ENCODE data around the gene GPR156.

Gene GPR156

DNA sequence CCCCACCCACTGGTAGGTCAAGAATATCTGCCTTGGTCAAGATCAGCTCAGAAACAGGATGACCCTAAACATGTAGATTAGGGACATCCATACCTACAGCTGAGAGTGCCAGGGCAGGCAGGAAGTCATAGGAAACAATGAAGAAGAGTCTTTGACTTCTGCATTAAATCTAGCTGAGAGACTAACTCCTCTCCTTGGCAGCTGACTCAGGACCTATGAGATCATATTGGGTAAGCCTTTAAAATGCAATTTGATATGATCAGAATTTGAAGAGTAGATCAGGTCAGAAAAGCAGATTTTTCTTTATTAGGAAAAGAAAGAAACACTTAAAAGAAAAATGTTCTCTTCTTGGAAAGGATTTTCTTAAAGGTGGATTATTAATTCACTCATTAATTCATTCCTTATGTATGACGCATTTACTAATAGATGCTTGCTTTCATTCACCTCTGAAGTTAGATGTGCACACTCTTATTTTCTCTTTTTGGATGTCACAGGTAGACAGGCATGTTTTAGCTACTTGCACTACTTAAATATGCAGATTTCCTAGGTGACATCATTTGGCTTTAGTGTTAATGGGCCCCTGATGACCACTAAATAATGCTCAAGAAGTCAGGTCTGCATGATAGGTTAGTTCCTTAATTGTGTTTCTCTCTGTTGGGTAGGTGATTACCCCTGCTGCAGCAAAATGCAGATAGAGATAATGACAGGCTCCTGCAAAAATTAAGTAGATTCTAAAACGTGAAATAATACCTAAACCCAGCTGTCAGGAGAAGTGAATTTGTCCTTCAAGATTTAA is 155.1 kb downstream of the GPR156 start:
- DNase-seq (ENCODE audit: low read depth in 1 of 2, low spot score in 1 of 2) = no peak

- no peak for DNase-seq (ENCODE audit: low read depth in 1 of 2, low spot score in 1 of 2)
Measured at GRCh38 chr3:120129051-120129450, 156.0 kb downstream of the GPR156 start.

DNA sequence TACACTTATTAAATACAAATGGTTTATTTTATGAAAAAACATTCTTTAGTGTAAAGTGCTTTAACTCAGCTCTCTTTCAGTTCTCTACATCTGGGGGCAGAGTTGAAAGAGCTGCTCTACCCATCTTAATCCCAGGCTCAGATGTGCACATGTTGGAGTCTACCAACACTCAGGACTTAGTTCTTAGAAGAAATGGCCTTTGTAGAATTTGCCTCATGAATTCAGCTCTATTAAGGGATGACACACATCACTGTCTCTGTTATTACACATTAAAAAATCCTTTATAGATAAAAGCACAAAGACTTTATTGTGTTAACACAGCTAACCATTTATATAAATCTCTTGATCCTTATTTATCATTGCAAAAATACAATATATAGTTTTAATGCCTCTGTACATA is 159.0 kb downstream of the GPR156 start:
- no peak for DNase-seq (ENCODE audit: low read depth in 1 of 2, low spot score in 1 of 2)

GRCh38 chr3:120119846-120120510 is 165.0 kb downstream of the GPR156 start:
- DNase-seq (ENCODE audit: low read depth in 1 of 2, low spot score in 1 of 2) = no peak

Measured in activated CD4-positive, alpha-beta T cell treated with anti-CD3 and anti-CD28 coated beads, Interleukin-2, amount 50 U/mL, for 24 hours (primary cell).